Activated CD8-positive, alpha-beta memory T cell treated with anti-CD3 and anti-CD28 coated beads, Interleukin-2, amount 50 U/mL, for 48 hours (primary cell): ENCODE results near the gene MRNIP.

Source experiments
- DNase-seq: peaks from one replicate; pipeline ENCODE4 v3.0.0-alpha.2; 2020

MRNIP gene, protein sequence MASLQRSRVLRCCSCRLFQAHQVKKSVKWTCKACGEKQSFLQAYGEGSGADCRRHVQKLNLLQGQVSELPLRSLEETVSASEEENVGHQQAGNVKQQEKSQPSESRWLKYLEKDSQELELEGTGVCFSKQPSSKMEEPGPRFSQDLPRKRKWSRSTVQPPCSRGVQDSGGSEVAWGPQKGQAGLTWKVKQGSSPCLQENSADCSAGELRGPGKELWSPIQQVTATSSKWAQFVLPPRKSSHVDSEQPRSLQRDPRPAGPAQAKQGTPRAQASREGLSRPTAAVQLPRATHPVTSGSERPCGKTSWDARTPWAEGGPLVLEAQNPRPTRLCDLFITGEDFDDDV

DNA sequence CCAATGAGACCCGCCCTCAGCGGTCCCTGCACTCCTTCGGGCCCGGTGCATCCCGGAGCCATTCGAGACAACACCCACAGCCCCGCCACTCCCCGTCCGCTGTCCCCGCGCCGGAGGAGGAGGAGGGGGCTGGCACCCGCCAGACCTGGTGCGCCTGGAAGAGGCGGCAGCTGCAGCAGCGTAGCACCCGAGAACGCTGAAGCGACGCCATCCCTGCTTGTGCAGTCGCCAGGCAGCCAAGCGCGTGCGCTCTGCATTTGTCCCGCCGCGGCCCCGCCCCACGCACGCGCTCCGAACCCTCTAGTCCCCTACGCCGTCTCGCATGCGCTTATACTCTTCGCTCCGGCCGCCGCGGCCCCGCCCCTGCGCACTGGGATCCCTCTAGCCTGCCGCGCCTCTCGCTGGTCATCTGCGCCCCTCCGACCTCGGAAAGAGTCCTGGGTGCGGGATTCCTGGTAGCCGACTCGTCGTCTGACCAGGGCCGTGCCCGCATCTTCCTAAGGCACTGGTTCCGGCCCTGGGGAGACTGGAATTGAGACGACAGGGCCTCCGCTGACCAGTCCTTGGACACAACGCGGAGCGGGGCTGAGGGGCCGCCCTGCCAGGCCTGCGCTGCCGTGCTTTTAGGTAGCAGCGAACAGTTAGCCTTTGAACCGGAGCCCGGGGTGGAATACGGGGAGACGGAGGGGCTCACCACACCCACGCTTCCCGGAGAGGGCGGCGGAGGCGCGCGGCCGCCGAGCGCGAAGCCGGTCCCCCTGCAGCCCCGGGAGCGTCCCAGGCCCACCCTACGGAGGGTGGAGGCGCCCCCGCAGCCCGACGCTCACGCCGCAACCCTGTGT lies at the start of gene MRNIP:
TSS of gene MRNIP (minus strand) at position 232 of the 842 bp plus-strand sequence. CDS start at position 211, 21 bp downstream.
- peak; percentile 94 for DNase-seq

DNA sequence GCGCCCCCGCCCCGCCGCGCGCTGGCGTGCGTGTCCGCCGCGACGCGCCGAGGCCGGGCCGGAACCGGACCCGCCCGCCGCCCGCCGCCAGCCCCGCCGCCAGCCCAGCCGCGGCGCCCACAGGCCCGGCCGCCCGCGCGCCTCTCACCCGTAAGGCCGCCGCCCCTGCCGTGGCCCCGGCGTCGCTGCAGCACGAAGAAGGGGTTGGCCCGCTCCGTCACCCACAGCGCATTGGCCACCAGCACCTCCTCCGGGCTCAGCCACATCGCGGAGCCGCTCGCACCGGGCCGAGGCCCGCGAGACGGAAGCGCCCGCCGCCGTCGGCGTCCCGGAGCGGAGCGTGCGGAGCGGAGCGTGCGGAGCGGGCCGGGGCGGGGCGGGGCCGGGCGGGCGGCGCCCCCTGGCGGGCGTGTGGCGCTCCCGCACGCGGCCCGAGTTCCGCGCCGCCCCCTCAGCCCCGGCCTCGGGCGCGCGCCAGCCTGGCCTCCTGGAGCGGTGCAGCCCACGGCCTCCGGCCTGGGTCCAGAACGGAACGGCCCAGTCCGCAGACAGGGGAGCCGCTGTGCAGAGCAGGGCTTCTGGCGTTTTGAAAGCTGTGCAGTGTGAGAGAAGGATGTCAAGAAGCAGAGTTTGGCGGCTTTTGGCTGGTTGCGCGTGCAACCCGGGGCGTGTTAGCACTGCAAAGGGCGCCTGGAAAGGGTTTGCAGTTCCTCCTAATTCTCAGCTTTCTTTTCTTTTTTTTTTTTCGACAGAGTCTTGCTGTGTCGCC lies 49.1 kb upstream of the MRNIP start, which contains the start of gene TBC1D9B:
TSS of gene TBC1D9B (minus strand) at position 342 of the 769 bp plus-strand sequence. CDS start at position 266, 76 bp downstream.
- peak; percentile 82 for DNase-seq

DNA sequence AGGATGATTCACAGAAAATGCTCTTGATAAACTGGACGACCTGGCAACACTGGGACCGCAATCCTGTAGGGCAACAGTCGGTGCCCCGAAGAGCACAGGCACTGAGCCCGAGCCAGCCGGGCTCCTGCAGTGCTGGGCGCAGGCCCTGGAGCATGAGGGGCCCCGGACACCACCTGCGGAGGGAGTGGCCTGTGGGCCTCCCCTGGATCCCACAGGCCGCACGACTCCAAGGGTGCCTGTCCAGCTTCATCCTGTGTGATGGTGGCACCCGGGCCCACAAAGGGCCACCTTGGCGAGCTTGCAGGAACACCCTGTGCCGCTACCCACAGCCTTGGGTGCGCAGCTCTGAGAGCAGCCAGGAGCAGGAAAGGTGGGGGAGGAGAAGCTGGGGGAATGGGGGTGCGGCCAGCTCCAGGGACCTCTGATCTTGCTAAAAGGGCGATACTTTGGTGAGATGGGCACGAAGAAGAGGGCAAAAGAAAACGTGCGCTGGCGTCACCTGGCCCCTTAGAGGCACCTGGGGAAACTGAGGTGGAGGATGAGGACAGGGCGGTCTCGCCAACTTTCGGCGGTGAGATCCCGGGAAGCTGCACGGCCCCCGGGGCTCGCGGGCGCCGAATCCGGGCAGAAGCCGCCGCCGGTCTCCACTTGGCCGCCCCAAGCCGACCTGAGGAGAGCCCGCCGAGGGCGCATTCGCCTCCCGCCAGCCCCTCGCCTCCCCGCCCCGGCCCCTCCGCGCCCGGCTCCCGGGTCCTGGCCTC lies 48.4 kb upstream of the MRNIP start:
- peak; percentile 64 for DNase-seq

DNA sequence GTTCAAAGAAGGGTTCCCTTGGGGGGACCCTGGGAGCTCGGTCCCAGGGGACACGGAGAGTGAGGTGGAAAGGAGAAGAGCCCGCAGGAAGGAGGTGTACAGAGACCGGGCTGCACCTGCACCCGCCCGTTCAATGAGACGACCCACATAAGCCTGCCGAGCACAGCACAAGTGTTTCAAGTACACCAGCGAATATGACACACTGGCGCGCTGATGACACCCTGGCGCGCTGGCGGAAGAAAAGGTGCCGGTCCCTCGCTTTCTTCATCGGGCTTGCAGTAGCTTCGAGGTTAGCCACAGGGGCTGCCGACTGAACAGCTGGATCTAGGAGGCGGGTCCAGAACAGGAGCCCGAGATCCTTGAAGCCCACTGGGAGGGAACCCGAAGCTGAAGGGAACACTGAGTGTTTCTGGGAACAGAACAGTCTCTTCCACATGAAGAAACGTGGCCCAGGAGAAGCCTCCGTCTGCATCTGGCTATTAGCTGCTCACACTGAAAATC lies 47.7 kb upstream of the MRNIP start:
- DNase-seq, result no peak

DNA sequence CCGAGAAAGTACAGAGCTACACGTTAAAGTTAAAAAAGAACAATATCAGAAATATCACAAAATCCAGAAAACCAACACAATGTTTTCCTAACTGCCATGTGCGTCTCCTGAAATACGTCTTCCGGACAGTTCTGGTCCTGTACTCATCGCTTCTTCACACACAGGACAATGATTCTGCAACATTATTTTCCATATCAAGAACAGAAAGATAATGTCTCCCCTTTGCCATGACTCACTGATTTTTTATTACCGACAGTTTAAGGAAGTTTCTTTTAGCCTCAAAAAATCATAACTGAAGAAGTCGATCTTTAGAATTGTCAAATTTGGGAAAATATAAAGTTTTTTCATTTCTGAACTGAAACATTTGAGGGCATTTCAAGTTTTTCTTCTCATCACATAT lies 46.5 kb upstream of the MRNIP start:
- DNase-seq, result no peak

DNA sequence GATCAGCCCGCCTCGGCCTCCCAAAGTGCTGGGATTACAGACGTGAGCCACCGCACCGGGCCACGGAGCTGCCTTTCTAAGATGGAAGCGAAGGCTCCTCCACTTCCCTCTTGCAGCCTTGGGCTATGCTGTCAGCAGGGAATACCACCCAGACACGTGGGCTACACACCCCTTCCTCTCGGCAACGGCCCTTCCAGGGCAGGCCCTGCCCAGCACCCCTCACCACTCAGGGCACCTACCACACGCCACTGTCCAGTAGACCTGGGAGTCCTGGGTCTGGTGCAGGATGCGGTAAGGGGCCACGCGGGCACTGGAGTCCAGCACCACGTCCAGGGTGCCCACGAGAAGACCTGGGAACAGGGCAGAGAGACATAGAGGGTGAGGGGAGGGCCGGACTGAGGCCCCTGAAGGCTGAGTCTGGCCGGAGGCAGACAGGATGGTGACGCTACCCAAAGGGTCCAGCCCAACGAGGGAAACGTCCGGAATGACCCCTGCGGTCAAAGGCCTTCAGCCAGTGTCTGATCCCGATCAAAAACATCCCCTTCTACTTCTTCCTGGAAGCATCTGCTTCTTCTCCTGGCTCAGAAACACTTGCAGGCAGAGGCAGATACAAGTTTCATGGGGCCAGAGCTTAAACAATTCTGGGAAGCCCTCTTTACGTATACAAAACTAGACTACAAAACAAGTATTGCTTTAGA lies 46.0 kb upstream of the MRNIP start:
- no peak for DNase-seq

DNA sequence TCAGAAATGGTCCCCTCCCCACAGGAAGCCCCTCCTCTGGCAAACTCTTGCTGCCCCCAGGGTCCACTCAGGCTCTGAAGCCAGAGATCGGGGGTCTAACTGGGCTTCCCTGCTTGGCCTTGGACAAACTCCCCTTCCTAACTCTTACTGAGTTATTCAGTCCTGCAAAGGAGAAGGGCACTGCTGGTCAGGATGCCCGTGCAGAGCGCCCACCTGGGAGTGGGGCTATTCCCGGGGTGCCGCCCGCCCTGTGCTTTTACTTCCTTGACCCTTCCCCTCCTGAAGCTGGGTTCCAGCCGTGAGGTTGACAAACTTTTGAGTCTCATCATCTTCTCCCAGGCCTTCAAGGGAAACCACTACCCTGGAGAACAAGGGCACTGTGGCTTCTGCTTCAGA lies 44.1 kb upstream of the MRNIP start:
- no peak for DNase-seq

DNA sequence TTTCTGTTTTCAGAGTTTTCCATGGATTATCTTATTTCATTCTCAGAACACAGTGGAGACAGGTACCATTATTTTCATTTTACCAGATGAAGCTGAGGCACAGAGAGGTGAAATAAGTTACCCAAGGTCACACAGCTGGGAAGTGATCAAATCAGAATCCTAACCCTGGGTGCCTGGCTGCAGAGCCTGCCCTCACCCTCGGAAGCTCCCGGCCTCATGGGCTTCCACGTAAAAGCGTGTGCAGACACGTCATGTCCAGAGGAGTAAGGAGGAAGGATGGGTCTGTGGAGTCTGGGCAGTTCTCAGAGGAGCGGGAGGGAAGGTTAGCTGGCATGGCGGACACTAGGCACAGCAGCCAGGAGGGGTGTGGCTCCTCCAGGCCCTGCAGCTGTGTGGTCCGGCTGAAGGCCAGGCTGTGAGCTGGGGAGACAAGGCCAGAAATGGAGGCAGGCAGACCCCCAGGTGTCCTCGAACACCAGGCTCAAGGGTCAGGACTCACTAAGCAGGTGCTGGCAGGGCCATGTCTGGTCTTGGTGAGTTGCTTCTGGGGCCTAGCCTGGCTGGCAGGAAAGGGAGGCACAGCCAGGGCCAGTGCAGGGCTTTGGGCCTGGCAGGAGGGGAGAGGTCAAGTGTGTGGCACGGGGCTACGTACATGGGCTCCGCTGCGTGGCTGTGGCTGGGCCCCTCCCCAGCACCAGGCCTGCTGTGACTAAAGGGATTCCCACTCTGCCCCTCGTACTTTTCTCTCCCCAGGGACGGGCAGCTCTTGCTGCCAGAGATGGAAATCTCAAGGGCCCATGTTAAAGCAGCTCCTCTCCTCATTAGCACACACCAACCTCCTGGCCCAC lies 43.5 kb upstream of the MRNIP start:
- DNase-seq, result no peak

DNA sequence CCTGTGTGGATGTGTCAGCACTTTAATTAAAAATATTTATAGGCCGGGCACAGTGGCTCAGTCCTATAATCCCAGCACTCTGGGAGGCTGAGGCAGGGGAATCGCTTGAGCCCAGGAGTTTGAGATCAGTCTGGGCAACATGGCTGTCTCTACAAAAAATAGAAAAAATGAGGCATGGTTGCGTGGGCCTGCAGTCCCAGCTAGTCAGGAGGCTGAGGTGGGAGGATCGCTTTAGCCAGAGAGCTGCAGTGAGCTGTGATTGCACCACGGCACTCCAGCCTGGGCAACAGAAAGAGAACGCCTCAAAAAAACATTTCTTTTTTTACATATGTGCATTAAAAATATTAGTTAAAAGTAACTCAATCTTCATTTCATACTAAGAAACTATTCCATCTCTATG lies 42.8 kb upstream of the MRNIP start:
- no peak for DNase-seq

DNA sequence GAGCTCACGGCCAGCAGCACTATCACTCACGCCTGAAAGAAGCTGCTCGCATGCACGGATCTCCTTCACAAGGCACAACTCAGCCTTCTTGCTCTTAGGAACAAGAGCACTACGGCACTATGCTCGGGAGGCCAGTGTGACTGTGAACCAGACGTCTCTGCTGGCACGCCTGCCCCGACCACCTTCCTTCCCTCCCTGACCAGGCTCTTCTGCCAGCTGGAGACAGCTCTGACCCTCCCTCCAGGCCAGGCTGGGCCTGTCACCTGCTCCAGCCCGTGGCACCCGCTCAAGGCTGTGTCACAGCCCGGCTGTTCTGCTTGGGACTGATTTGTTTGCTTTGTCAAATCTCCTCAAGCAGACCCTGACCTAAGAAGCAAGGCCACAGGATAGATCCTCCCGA lies 42.1 kb upstream of the MRNIP start:
- no peak for DNase-seq

DNA sequence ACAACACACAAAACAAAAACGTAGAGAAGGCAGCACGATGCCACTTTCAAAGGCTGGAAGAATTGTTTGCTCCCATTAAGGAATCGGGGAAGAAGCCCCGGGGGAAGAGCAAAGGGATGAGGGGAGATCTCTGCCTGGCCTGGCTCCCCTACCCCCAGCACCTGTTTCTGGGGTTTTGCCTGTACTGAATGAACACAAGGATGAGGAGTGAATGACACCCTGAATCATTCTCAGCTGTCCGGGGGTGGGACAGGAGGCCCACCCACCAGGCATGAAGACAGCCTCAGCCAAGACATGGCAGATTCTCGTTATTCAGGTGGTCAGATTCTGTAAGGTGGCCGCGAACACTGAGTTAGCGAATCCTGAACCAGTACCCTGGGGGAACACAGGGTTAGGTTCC lies 41.6 kb upstream of the MRNIP start:
- DNase-seq, result no peak

DNA sequence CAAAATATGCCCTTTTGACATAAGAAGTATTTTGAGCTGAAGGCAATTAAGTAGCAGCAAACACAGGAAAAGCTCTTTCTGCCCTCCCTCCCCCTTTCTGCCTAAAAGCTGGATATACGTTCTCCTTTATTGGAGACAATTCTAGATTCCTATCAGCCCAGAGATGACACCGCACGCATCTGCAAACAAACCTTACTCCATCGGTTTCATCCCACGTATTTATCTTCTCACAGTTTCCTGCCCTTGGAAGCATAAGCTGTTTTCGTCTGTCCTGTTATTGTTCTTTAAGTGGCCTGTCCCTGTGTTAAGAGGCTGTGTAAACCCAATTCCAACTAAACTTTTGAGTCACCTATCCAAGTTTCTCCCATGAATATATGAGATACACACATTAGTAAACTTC lies 37.2 kb upstream of the MRNIP start:
- DNase-seq, result no peak

DNA sequence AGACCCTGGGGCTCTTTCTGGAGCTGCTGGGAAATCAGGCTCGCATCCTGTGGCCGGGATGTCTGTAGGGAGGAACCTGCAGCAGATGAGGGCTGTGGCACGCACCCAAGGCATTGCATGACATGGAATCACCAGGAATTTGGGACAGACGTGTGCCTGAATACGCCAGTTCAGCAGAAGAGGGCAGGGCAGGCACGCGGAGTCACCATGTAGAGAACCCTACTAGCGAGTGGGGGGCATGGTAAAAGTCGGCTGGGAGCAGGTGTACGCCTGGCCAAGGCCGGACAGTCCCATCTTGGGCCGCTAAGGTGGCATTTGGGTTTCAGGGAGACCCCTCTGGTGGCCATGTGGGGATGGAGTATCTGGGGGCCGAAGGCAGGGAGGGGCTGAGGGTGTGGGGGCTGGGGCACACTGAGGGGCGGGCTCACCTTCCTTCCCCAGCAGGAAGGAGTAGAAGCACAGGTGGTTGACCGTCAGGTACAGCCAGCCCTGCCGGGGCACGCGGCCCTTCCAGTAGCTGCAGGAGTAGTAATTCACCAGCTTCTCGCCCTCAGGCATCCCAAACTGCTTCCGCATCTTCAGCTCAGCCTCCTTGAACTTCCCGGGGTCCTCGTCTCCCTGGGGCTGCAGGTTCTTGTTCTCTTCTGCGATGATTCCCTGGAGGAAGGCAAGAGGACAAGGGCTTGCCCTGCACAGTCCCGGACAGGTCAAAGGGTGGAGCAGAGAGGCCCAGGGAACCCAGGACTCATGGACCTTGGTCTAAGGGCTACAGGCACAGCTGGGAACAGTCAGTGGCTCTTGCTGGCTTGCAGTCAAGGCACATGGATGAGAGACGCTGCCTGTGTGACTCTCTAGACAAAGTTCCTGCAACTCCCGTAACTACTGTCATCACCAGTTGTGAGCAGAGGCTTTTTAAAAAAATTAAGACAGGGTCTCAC lies 35.6 kb upstream of the MRNIP start:
- DNase-seq, result no peak

DNA sequence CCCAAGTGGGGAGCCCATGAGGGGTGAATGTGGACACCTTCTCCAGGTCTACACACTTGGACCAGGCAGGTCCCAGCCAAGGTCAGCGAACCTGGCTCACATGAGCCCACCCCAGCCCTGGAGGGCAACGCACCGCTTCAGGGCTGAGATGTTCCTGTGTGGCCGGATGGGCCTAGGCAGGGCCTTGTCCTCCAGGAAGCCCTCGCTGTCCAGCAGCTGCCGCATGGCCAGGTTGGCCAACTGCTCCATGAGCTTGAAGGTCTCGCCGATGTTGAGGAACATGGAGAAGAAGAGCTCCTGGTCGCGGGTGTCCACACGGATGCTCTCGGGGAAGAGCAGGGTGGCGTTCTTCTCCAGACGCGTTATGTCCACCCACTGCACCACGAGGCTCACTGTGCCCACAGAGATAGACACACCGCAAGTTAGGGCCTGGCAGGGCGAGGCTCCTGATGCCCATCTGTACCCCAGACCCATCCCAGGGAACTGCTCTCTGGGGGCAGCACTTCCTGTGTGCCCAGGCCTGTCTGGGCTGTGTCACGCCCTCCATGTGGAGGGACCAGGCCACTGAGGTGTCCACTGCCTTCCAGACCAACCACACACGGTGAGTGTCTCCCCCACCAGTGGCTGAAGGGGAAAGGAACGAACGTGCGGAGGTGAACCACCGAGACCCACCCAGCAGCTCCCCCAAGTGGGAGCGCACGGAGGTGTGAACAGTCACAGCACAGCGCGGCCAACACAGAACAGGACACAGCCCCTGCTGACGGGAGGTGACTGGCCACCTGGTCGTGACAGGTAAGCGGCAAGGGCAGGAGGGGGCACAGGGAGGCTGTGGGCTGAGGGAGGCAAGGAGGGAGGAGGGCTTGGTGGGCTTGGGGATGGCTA lies 34.7 kb upstream of the MRNIP start:
- DNase-seq, result no peak

DNA sequence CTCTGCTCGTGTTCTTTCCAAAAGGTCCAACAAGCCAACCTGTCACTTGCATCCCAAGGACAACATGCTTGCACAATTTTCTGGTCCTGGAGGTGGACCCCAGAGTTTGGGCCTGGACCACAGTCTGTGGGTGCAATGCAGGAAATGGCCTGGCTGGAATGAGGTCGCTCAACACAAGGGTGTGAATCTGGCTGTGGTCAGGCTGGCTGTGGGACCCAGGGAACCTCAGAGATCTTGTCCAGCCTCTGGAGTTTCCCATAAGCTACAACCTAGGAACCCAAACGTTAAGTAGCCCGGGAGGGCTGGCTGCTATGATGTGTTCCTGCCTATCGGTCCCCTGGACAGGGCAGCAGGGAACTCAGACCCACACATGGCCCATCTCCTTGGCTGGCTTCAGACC lies 33.6 kb upstream of the MRNIP start:
- no peak for DNase-seq

DNA sequence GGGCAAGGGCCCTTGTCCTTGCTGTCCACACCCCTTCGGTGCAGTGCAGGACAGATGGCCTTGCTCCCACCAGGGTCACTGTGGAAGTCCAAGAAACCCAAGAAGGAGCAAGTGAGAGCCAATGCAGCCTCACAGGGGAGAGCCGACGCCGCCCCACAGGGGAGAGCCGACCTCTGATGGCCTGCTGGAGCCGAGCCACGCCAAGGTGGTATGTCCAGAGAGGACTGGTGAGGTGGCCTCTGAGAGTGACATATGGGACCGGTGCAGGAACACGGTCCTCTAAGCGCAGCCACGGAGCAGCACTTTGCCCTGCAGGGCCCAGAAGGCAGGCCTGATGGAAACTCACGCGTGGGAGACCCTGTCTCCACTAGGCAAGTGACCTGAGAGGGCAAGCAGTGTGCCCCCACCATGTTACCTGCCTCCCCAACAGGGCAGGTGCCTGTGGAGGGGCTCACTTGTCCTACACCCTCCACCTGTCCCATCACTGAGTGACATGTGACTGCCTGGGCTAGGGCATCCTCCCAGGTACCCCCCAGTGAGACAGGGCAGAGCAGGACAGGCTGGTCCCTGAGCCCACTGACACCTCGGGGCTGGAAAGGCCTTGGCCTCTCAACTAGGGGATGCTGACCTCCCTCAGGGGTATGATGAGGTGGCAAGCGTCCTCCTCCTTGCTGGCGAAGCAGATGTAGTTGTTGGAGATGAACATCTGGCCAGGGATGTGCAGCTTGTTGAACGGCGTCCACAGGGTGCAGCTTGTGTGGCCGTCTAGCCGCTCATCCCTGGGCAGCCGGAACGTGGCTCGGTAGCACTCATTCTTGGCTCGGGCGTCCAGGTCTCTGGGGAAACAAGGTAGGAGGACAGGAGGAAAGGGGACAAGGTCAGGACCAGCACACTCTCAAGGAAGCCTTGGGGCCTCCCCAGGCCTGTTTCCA lies 32.4 kb upstream of the MRNIP start:
- DNase-seq, result no peak

DNA sequence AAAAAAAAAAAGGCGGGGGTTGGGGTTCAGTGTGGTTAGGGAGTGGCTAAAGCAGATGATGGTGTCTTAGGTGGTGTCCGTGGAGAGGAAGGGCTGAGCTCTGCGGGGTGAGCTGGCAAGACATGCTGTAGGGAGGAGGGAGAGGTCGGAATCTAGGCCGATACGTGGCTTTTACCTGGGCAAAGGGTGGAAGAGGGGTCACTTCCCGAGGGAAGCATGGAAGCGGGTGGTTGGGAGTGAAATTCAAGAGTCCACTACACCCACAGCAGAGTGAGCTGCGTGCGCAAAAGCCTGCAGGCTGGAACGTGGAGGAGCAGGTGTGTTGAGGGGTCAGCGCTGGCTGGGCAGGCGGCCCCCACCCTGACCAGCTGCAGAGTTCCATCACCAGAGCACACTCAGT lies 31.3 kb upstream of the MRNIP start:
- no peak for DNase-seq
